Activated CD8-positive, alpha-beta T cell treated with anti-CD3 and anti-CD28 coated beads for 36 hours (primary cell): ENCODE results near the gene CTTNBP2. TPM values are rescaled to one million over a fixed set of nuclear protein-coding genes. Genes with fewer than 3 reads are reported as not detected.

Source experiments
- ATAC-seq: fragments of 200-7000 bp; cut with Tn5 transposase; one replicate; pipeline ENCODE4 v1.10.0; 2021; ENCODE audit warnings: mild to moderate bottlenecking, moderate library complexity
- CTCF ChIA-PET: fragments of 350-600 bp; sonication (Branson Sonifier 250); formaldehyde crosslinking; loops from one replicate; lab custom pipeline; 2021; ENCODE audit warnings: antibody characterized with exemption; lab: Charles Lee
- POLR2A ChIA-PET: fragments of 350-600 bp; sonication (Branson Sonifier 250); formaldehyde crosslinking; loops from one replicate; lab custom pipeline; 2021; ENCODE audit warnings: antibody characterized with exemption; lab: Charles Lee
- DNase-seq: peaks from one replicate; pipeline ENCODE4 v3.0.0-alpha.2; 2020
- H3K27ac Mint-ChIP-seq: one replicate; pipeline ENCODE4 v1.8.0; 2021; ENCODE audit warnings: mild to moderate bottlenecking, mixed read lengths
- H3K27me3 Mint-ChIP-seq: one replicate; pipeline ENCODE4 v1.8.0; 2021; ENCODE audit warnings: mixed read lengths
- H3K36me3 Mint-ChIP-seq: one replicate; pipeline ENCODE4 v1.8.0; 2021; ENCODE audit warnings: low read depth, mixed read lengths
- H3K4me1 Mint-ChIP-seq: one replicate; pipeline ENCODE4 v1.8.0; 2021; ENCODE audit warnings: low read depth, mixed read lengths
- H3K4me3 Mint-ChIP-seq: one replicate; pipeline ENCODE4 v1.8.0; 2021; ENCODE audit warnings: mild to moderate bottlenecking, moderate library complexity, mixed read lengths
- H3K9me3 Mint-ChIP-seq: one replicate; pipeline ENCODE4 v1.8.0; 2021; ENCODE audit warnings: mixed read lengths
- CTCF ChIP-seq: fragments of 200-600 bp; IDR thresholded peaks from one replicate; pipeline ENCODE4 v1.8.0; 2022; ENCODE audit warnings: antibody characterized with exemption, mild to moderate bottlenecking
- intact Hi-C: fragments of 100-400 bp; cut with micrococcal nuclease; formaldehyde crosslinking; loops from one replicate; pipeline ENCODE4 v1.10.0; 2022
- total RNA-seq, 2 experiments: library from RNA; stranded (reverse); gene quantifications; one replicate each; pipeline ENCODE4 v1.2.3, GENCODE V29; 2021

The CTTNBP2 gene
- total RNA-seq, 2 experiments from 2014 or later, result not detected

- H3K4me1 Mint-ChIP-seq, result peaks cover 12% of the 10 kb centered on the region
- no peaks in the 10 kb centered on the region for H3K36me3 Mint-ChIP-seq
- H3K27me3 Mint-ChIP-seq, result peaks cover 38% of the 10 kb centered on the region
- H3K4me3 Mint-ChIP-seq, result no peak overlapping the region
- TF ChIP-seq CTCF, result no peak
- ChIA-PET CTCF (no interaction called here), POLR2A (no interaction called here)
- DNase-seq (no peak), ATAC-seq (no peak)
- no peaks in the 10 kb centered on the region for H3K9me3 Mint-ChIP-seq
- intact Hi-C loops, result no loop called here
- no peak overlapping the region for H3K27ac Mint-ChIP-seq
Measured at GRCh38 chr7:117876761-117877160, 3.5 kb upstream of the CTTNBP2 start.

GRCh38 chr7:117875566-117875965, 2.3 kb upstream of the CTTNBP2 start:
- ChIA-PET POLR2A (no interaction called here), CTCF (no interaction called here)
- H3K4me3 Mint-ChIP-seq, result no peak overlapping the region
- no peak for ATAC-seq
- H3K9me3 Mint-ChIP-seq, result no peaks in the 10 kb centered on the region
- no peak for DNase-seq
- peaks cover 12% of the 10 kb centered on the region for H3K4me1 Mint-ChIP-seq
- H3K27me3 Mint-ChIP-seq, result peaks cover 42% of the 10 kb centered on the region
- no peak overlapping the region for H3K27ac Mint-ChIP-seq
- intact Hi-C loops, result no loop called here
- no peaks in the 10 kb centered on the region for H3K36me3 Mint-ChIP-seq
- no peak for TF ChIP-seq CTCF

- Mint-ChIP-seq H3K9me3 (no peaks in the 10 kb centered on the region), H3K4me1 (peaks cover 12% of the 10 kb centered on the region), H3K4me3 (no peak overlapping the region), H3K27me3 (peaks cover 44% of the 10 kb centered on the region), H3K27ac (no peak overlapping the region), H3K36me3 (no peaks in the 10 kb centered on the region)
- POLR2A ChIA-PET, result no interaction called here
- intact Hi-C loops, result no loop called here
- TF ChIP-seq CTCF, result no peak
- ATAC-seq, result no peak
- no peak for DNase-seq
- CTCF ChIA-PET, result no interaction called here
Measured at GRCh38 chr7:117874191-117874700, 1.0 kb upstream of the CTTNBP2 start.

- Mint-ChIP-seq H3K27me3 (peaks cover 46% of the 10 kb centered on the region), H3K27ac (no peak overlapping the region), H3K4me3 (no peak overlapping the region), H3K36me3 (no peaks in the 10 kb centered on the region), H3K4me1 (peaks cover 12% of the 10 kb centered on the region), H3K9me3 (no peaks in the 10 kb centered on the region)
- ChIA-PET POLR2A (no interaction called here), CTCF (no interaction called here)
- no peak for ATAC-seq
- DNase-seq, result no peak
- no peak for TF ChIP-seq CTCF
- intact Hi-C loops, result no loop called here
Measured at GRCh38 chr7:117872561-117873309, 506 bp downstream of the CTTNBP2 start.

- peaks cover 48% of the 10 kb centered on the region for H3K27me3 Mint-ChIP-seq
- H3K4me1 Mint-ChIP-seq, result peaks cover 12% of the 10 kb centered on the region
- ChIA-PET CTCF (no interaction called here), POLR2A (no interaction called here)
- TF ChIP-seq CTCF, result no peak
- ATAC-seq, result no peak
- intact Hi-C loops, result no loop called here
- no peaks in the 10 kb centered on the region for H3K9me3 Mint-ChIP-seq
- no peak overlapping the region for H3K27ac Mint-ChIP-seq
- no peak overlapping the region for H3K4me3 Mint-ChIP-seq
- H3K36me3 Mint-ChIP-seq, result no peaks in the 10 kb centered on the region
- DNase-seq, result no peak
Measured at GRCh38 chr7:117871778-117872538, 1.3 kb downstream of the CTTNBP2 start.
